AG04450 (cell line): ENCODE results near the gene MOV10. TPM values are rescaled to one million over a fixed set of nuclear protein-coding genes. Genes with fewer than 3 reads are reported as not detected.

ENCODE experiments used
- CTCF ChIA-PET: fragments of 300-600, 350-600 bp; formaldehyde crosslinking; extraction: SDS; loops from one replicate; lab custom pipeline; 2022; ENCODE audit warnings: antibody characterized with exemption, inconsistent platforms; lab: Charles Lee
- POLR2A ChIA-PET: fragments of 350-600 bp; formaldehyde crosslinking; extraction: SDS; loops from one replicate; lab custom pipeline; 2021; ENCODE audit warnings: antibody characterized with exemption, inconsistent platforms; lab: Yijun Ruan, JAX
- DNase-seq: peaks from one replicate; pipeline ENCODE4 v3.0.0-alpha.2; 2011; ENCODE audit warnings: low read depth, low spot score
- H3K27ac ChIP-seq: one replicate; pipeline ENCODE4 v1.5.1; 2012; ENCODE audit warnings: low read depth, low read length, control low read depth
- H3K27me3 ChIP-seq: one replicate; pipeline ENCODE4 v1.6.0; 2012; ENCODE audit warnings: low read length; ENCODE audit not compliant: control insufficient read depth, insufficient read depth
- H3K4me3 ChIP-seq: 2 replicates; pipeline ENCODE4 v1.5.1; 2011; ENCODE audit warnings: mild to moderate bottlenecking, low read depth, low read length, control low read depth
- H3K9me3 ChIP-seq: 2 replicates; pipeline ENCODE4 v1.5.1; 2012; ENCODE audit warnings: low read length; ENCODE audit not compliant: control insufficient read depth, insufficient read depth
- CTCF ChIP-seq: IDR thresholded peaks from 2 replicates; pipeline ENCODE4 v1.5.1; 2011; ENCODE audit warnings: low read depth, low read length, control low read depth, inconsistent platforms
- polyA plus RNA-seq: library from polyadenylated mRNA; depleted of rRNA; stranded (reverse); fragments of >200 nt; gene quantifications from 2 replicates; pipeline ENCODE4 v1.2.3, GENCODE V29; 2011

Gene MOV10
- polyA plus RNA-seq, 1 experiment: 58.1 TPM

- no peak for DNase-seq
- peak; percentile 94 for TF ChIP-seq CTCF
- no peak overlapping the region for H3K27ac ChIP-seq
- no peaks in the 10 kb centered on the region for H3K27me3 ChIP-seq
- CTCF ChIA-PET: interaction anchor here (0.6 to 2.9 kb wide), 18 partner anchors 8 to 1236 kb away, joined by 3 to 17 read pairs (median 6); partner anchors contain the start of genes LRIG2, MOV10 and PPM1J
- POLR2A ChIA-PET: interaction anchor here (0.7 kb wide), 2 partner anchors 9 to 33 kb away, joined by 4 read pairs; partner anchors contain the start of gene MOV10
- H3K9me3 ChIP-seq: no peaks in the 10 kb centered on the region
- H3K4me3 ChIP-seq: peak overlapping the region; percentile 88
Measured at GRCh38 chr1:112707221-112708001, 33.0 kb downstream of the MOV10 start.

GRCh38 chr1:112708002-112708448 lies 33.6 kb downstream of the MOV10 start:
- CTCF ChIA-PET: interaction anchor here (0.6 to 2.9 kb wide), 18 partner anchors 8 to 1236 kb away, joined by 3 to 17 read pairs (median 6); partner anchors contain the start of genes LRIG2, MOV10 and PPM1J
- no peak for DNase-seq
- POLR2A ChIA-PET: interaction anchor here (0.7 kb wide), 2 partner anchors 9 to 33 kb away, joined by 4 read pairs; partner anchors contain the start of gene MOV10
- H3K27ac ChIP-seq: no peak overlapping the region
- H3K9me3 ChIP-seq: no peaks in the 10 kb centered on the region
- no peaks in the 10 kb centered on the region for H3K27me3 ChIP-seq
- TF ChIP-seq CTCF: no peak
- H3K4me3 ChIP-seq: no peak overlapping the region

GRCh38 chr1:112708489-112708888 lies 34.0 kb downstream of the MOV10 start:
- H3K4me3 ChIP-seq: no peak overlapping the region
- CTCF ChIA-PET: interaction anchor here (0.7 to 2.9 kb wide), 17 partner anchors 7 to 410 kb away, joined by 3 to 17 read pairs (median 6); partner anchors contain the start of genes LRIG2, MOV10 and PPM1J
- no peak for DNase-seq
- POLR2A ChIA-PET: interaction anchor here (0.6 to 0.7 kb wide), 3 partner anchors 8 to 317 kb away, joined by 3 to 4 read pairs (median 4); partner anchors contain the start of gene MOV10
- no peaks in the 10 kb centered on the region for H3K9me3 ChIP-seq
- no peak for TF ChIP-seq CTCF
- no peaks in the 10 kb centered on the region for H3K27me3 ChIP-seq
- no peak overlapping the region for H3K27ac ChIP-seq

- ChIA-PET CTCF (interaction anchor here (1.2 to 1.4 kb wide), 3 partner anchors 94 to 319 kb away, joined by 6 to 7 read pairs (median 6); no protein-coding TSS in a partner anchor), POLR2A (interaction anchor here (1.4 kb wide), 1 partner anchor 36 kb away, joined by 3 read pairs; the partner anchor contains the start of gene MOV10)
- peaks cover 3% of the 10 kb centered on the region for H3K27me3 ChIP-seq
- H3K27ac ChIP-seq: no peak overlapping the region
- no peak overlapping the region for H3K4me3 ChIP-seq
- TF ChIP-seq CTCF: no peak
- no peaks in the 10 kb centered on the region; the same call in 1 of the 2 replicates for H3K9me3 ChIP-seq
- DNase-seq: no peak
Measured at GRCh38 chr1:112710159-112710558, 35.7 kb downstream of the MOV10 start.
